K562 (cell line): ENCODE measurements around the gene NFATC1. TPM values are rescaled to one million over a fixed set of nuclear protein-coding genes. Genes with fewer than 3 reads are reported as not detected.

Source experiments
- ATAC-seq: fragments of 200-7000 bp; cut with Tn5 transposase; 3 replicates; pipeline ENCODE4 v1.9.1; 2020; ENCODE audit warnings: moderate library complexity
- BruUV-seq: library from RNA; stranded (reverse); fragments of 400-500 nt; replicated peaks from 2 replicates; lab custom pipeline; 2021; lab: Mats Ljungman, UMichigan
- CTCF ChIA-PET: fragments of 300-600 bp; formaldehyde crosslinking; extraction: SDS; loops from one replicate; lab custom pipeline; 2021; ENCODE audit warnings: low intra/inter-chr PET ratio; lab: Yijun Ruan, JAX
- POLR2A ChIA-PET: fragments of 300-600, 350-650 bp; sonication (Branson Sonifier 250); formaldehyde crosslinking; extraction: SDS; loops from one replicate; lab custom pipeline; 2021; ENCODE audit warnings: antibody characterized with exemption, inconsistent platforms; lab: Yijun Ruan, JAX
- DNase-seq, 4 experiments: peaks; one replicate each; pipeline versions ENCODE4 v3.0.0 to v3.0.0-alpha.2; 2011 to 2018; ENCODE audit warnings: low spot score in 3 of 4, mixed read lengths in 3 of 4; ENCODE audit errors: extremely low read depth in 1 of 4
- FAIRE-seq: peaks from 2 replicates; lab custom pipeline; 2011; peaks lifted over from hg19 to GRCh38; lab: Jason Lieb, UNC
- H2AFZ ChIP-seq: 2 replicates; pipeline ENCODE4 v1.6.0; 2011; ENCODE audit warnings: low read depth, low read length, control low read depth, inconsistent platforms
- H3K27ac ChIP-seq: fragments of 200-600 bp; 3 replicates; pipeline ENCODE4 v1.8.0; 2011; ENCODE audit warnings: low read depth, mild to moderate bottlenecking, control low read depth, inconsistent platforms, low read length, moderate library complexity, mixed read lengths; ENCODE audit errors: extremely low read depth
- H3K27me3 ChIP-seq, 2 experiments: fragments of 300-600 bp in 1 of 2; 2 replicates in 1 of 2; 3 replicates in 1 of 2; pipeline versions ENCODE4 v1.6.0 to v1.8.0; 2011; ENCODE audit warnings: inconsistent platforms in 2 of 2, low read length in 2 of 2, mild to moderate bottlenecking in 1 of 2, mixed read lengths in 1 of 2, moderate library complexity in 1 of 2; ENCODE audit not compliant: control insufficient read depth in 2 of 2, insufficient read depth in 2 of 2
- H3K36me3 ChIP-seq: fragments of 300-600 bp; 3 replicates; pipeline ENCODE4 v1.8.0; 2011; ENCODE audit warnings: mild to moderate bottlenecking, low read length, inconsistent platforms; ENCODE audit not compliant: control insufficient read depth, insufficient read depth
- H3K4me1 ChIP-seq, 2 experiments: fragments of 200-600 bp in 1 of 2; replicated peaks in 1 of 2; 2 replicates in 1 of 2; 3 replicates in 1 of 2; pipeline versions ENCODE4 v1.5.1 to v1.8.0; 2011; ENCODE audit warnings: inconsistent platforms in 2 of 2, low read length in 2 of 2, mild to moderate bottlenecking in 1 of 2, mixed read lengths in 1 of 2, moderate library complexity in 1 of 2; ENCODE audit not compliant: control insufficient read depth in 2 of 2, insufficient read depth in 2 of 2
- H3K4me2 ChIP-seq: 2 replicates; pipeline ENCODE4 v1.6.1; 2011; ENCODE audit warnings: low read length, control low read depth, inconsistent platforms, mixed read lengths; ENCODE audit not compliant: insufficient read depth
- H3K4me3 ChIP-seq: fragments of 200-600 bp; sonication (generic), shearing (Covaris generic); 2 replicates; pipeline ENCODE4 v1.5.1; 2016; ENCODE audit warnings: control low read depth, inconsistent platforms
- H3K79me2 ChIP-seq: fragments of 200-600 bp; 3 replicates; pipeline ENCODE4 v1.8.0; 2011; ENCODE audit warnings: low read length, inconsistent platforms; ENCODE audit not compliant: control insufficient read depth, insufficient read depth
- H3K9ac ChIP-seq, 2 experiments: 2 replicates each; pipeline versions ENCODE4 v1.6.0 to v1.6.1; 2011; ENCODE audit warnings: low read depth in 2 of 2, low read length in 2 of 2, control low read depth in 1 of 2, inconsistent platforms in 1 of 2, mild to moderate bottlenecking in 1 of 2, mixed read lengths in 1 of 2; ENCODE audit not compliant: insufficient read depth in 1 of 2
- H3K9me1 ChIP-seq: one replicate; pipeline ENCODE4 v1.6.0; 2011; ENCODE audit warnings: inconsistent platforms, mild to moderate bottlenecking, low read length, moderate library complexity; ENCODE audit not compliant: control insufficient read depth, insufficient read depth
- H3K9me3 ChIP-seq: replicated peaks from 2 replicates; pipeline ENCODE4 v1.5.1; 2011; ENCODE audit warnings: low read depth, low read length, inconsistent platforms; ENCODE audit not compliant: control insufficient read depth, insufficient read depth
- H4K20me1 ChIP-seq: replicated peaks from 2 replicates; pipeline ENCODE4 v1.6.1; 2011; ENCODE audit warnings: low read length, inconsistent platforms, mixed read lengths; ENCODE audit not compliant: control insufficient read depth, insufficient read depth
- ARID4B ChIP-seq: sonication (generic); formaldehyde crosslinking; IDR thresholded peaks from 2 replicates; pipeline ENCODE4 v1.8.0; 2022; ENCODE audit warnings: mild to moderate bottlenecking, missing genetic modification reagents
- BCL6 ChIP-seq: fragments of 250-450 bp; sonication (Bioruptor Pico); IDR thresholded peaks from 2 replicates; pipeline ENCODE4 v1.4.0; 2020
- BMI1 ChIP-seq: fragments of 150-350 bp; IDR thresholded peaks from 2 replicates; pipeline ENCODE4 v1.6.1; 2014; ENCODE audit warnings: low read length
- E2F6 ChIP-seq, 2 experiments: IDR thresholded peaks; 2 replicates each; pipeline ENCODE4 v1.6.1; 2011; ENCODE audit warnings: borderline replicate concordance in 1 of 2, control low read depth in 1 of 2, low read depth in 1 of 2, low read length in 1 of 2, mild to moderate bottlenecking in 1 of 2, mixed read lengths in 1 of 2, moderate library complexity in 1 of 2; ENCODE audit not compliant: insufficient read depth in 1 of 2, insufficient read length in 1 of 2, poor library complexity in 1 of 2, severe bottlenecking in 1 of 2; ENCODE audit errors: extremely low read depth in 1 of 2
- HMGN3 ChIP-seq: IDR thresholded peaks from 2 replicates; pipeline ENCODE4 v1.6.1; 2011; ENCODE audit warnings: borderline replicate concordance, low read depth, mild to moderate bottlenecking, mixed read lengths, low read length; ENCODE audit not compliant: insufficient read length; ENCODE audit errors: extremely low read depth
- PATZ1 ChIP-seq: fragments of 250-450 bp; sonication (Bioruptor Pico); IDR thresholded peaks from 2 replicates; pipeline ENCODE4 v1.5.0; 2020; ENCODE audit warnings: mild to moderate bottlenecking, borderline replicate concordance
- PREB ChIP-seq: sonication (generic); formaldehyde crosslinking; IDR thresholded peaks from 2 replicates; pipeline ENCODE4 v1.8.1; 2023; ENCODE audit warnings: mild to moderate bottlenecking, missing genetic modification reagents
- ZKSCAN8 ChIP-seq: fragments of 200-800 bp; sonication (Bioruptor generic); IDR thresholded peaks from 2 replicates; pipeline ENCODE4 v1.6.1; 2016; ENCODE audit warnings: missing genetic modification characterization, missing compliant biosample characterization
- ZNF444 ChIP-seq: fragments of 250-450 bp; sonication (Bioruptor Pico); IDR thresholded peaks from 2 replicates; pipeline ENCODE4 v1.4.0; 2020; ENCODE audit warnings: mild to moderate bottlenecking, moderate library complexity
- ZNF644 ChIP-seq: fragments of 200-800 bp; sonication (Bioruptor generic); IDR thresholded peaks from 2 replicates; pipeline ENCODE4 v1.6.1; 2016; ENCODE audit warnings: low read depth, missing genetic modification characterization, missing compliant biosample characterization
- ZSCAN32 ChIP-seq: fragments of 450-650 bp; formaldehyde crosslinking; IDR thresholded peaks from 2 replicates; pipeline ENCODE4 v1.4.0; 2020; ENCODE audit warnings: mild to moderate bottlenecking, moderate library complexity
- WGBS: fragments of 100-300 bp; shearing (Covaris generic); methylation state at CpG from one replicate; pipeline ENCODE4 v1.1.6; 2016; ENCODE audit warnings: low coverage, mixed read lengths; ENCODE audit not compliant: insufficient coverage; ENCODE audit errors: missing lambda C conversion rate; 5-methylcytosine and 5-hydroxymethylcytosine counted together
- in situ Hi-C: fragments of 300-500 bp; cut with MboI; formaldehyde crosslinking; loops from 4 replicates; pipeline ENCODE4 v1.15.0; 2018; ENCODE audit warnings: inconsistent platforms, mixed read lengths
- intact Hi-C: fragments of 100-400 bp; cut with micrococcal nuclease; formaldehyde crosslinking; loops from 2 replicates; pipeline ENCODE4 v1.14.2; 2022
- polyA plus RNA-seq, 8 experiments: library from polyadenylated mRNA; depleted of rRNA in 4 of 8; stranded (reverse) in 5 of 8; unstranded in 3 of 8; fragments of >200 nt; fragmentation: Nextera tagmentation in 2 of 8; fragmentation: Illumina TruSeq in 1 of 8; extraction: Ambion mirVana in 2 of 8; extraction: Trizol in 1 of 8; gene quantifications; 2 replicates each; pipeline versions ENCODE4 v1.2.1 to v1.2.3, GENCODE V29; 2011 to 2014; ENCODE audit warnings: inconsistent platforms in 1 of 8, missing spikeins in 1 of 8
- total RNA-seq, 7 experiments: library from RNA; depleted of rRNA in 6 of 7; stranded (reverse); fragments of >200 nt in 6 of 7; fragmentation: Illumina TruSeq in 2 of 7; extraction: Trizol in 2 of 7; gene quantifications; 2 replicates each; pipeline versions ENCODE4 v1.2.1 to v1.2.3, GENCODE V29; 2011 to 2021; ENCODE audit warnings: low replicate concordance in 1 of 7

NFATC1 gene
- total and polyA plus RNA-seq, 9 of the 15 experiments (the other 6 are each of a cell fraction or from before 2014, with no cell fraction given): 1.1 to 16.4 (median 2.5) TPM

GRCh38 chr18:79469751-79470505 is 74.2 kb downstream of the NFATC1 start:
- H3K9ac ChIP-seq: no peak overlapping the region

More at GRCh38 chr18:79469751-79470505, 74.2 kb downstream of the NFATC1 start:
- intact Hi-C loops: no loop called here
- DNase-seq (no peak), ATAC-seq (no peak), FAIRE-seq (no peak)
- no peak overlapping the region for H3K27ac ChIP-seq
- no peaks in the 10 kb centered on the region for H3K9me1 ChIP-seq
- no peaks in the 10 kb centered on the region for H3K9me3 ChIP-seq
- H3K79me2 ChIP-seq: no peaks in the 10 kb centered on the region
- no peak overlapping the region for H3K4me2 ChIP-seq
- H3K27me3 ChIP-seq: no peaks in the 10 kb centered on the region
- 96% methylated on average over 13 of the region's 33 CpGs for WGBS
- H4K20me1 ChIP-seq: no peaks in the 10 kb centered on the region
- H2AFZ ChIP-seq: no peak overlapping the region
- BruUV-seq: no TSS peak
- H3K4me1 ChIP-seq: no peaks in the 10 kb centered on the region; a peak in 1 of 5 replicates
- in situ Hi-C loops: no loop called here
- H3K4me3 ChIP-seq: no peak overlapping the region
- no peak for TF ChIP-seq BCL6 (CRISPR knock-in tag)
- no peak for TF ChIP-seq E2F6 (IDR thresholded peaks at IDR 0.05; ENCODE audit: borderline replicate concordance in 1 of 2, extremely low read depth in 1 of 2, insufficient read depth in 1 of 2, insufficient read length in 1 of 2, low read depth in 1 of 2, low read length in 1 of 2, poor library complexity in 1 of 2, severe bottlenecking in 1 of 2)
- no peak for TF ChIP-seq ZKSCAN8 (CRISPR knock-in tag)
- no peak for TF ChIP-seq ZNF644 (tag)
- no peak for TF ChIP-seq PATZ1 (CRISPR knock-in tag)
- no peak for TF ChIP-seq ARID4B (CRISPR knock-in tag)
- no peak for TF ChIP-seq HMGN3
- no peak for TF ChIP-seq ZNF444
- TF ChIP-seq ZSCAN32 (CRISPR knock-in tag): no peak
- no peak for TF ChIP-seq BMI1
- no peak for TF ChIP-seq PREB (CRISPR knock-in tag)
- ChIA-PET POLR2A (no interaction called here), CTCF (no interaction called here)
- peaks cover 6% of the 10 kb centered on the region; the same call in 1 of the 3 replicates for H3K36me3 ChIP-seq
